Activated CD4-positive, alpha-beta T cell treated with anti-CD3 and anti-CD28 coated beads, Interleukin-2, amount 10 ng/mL, durations not matched to agents 24 days and 14 days (primary cell): ENCODE measurements around the gene GRID1. TPM values are rescaled to one million over a fixed set of nuclear protein-coding genes. Genes with fewer than 3 reads are reported as not detected.

ENCODE experiments used
- DNase-seq: peaks from one replicate; pipeline ENCODE4 v3.0.0; 2022
- H3K27ac Mint-ChIP-seq: one replicate; pipeline ENCODE4 v1.8.0; 2022; ENCODE audit warnings: mild to moderate bottlenecking, mixed read lengths
- H3K27me3 Mint-ChIP-seq: one replicate; pipeline ENCODE4 v1.8.0; 2022; ENCODE audit warnings: mixed read lengths
- H3K36me3 Mint-ChIP-seq: one replicate; pipeline ENCODE4 v1.8.0; 2022; ENCODE audit warnings: low read depth, mild to moderate bottlenecking, mixed read lengths
- H3K4me1 Mint-ChIP-seq: one replicate; pipeline ENCODE4 v1.8.0; 2021; ENCODE audit warnings: mixed read lengths
- H3K4me3 Mint-ChIP-seq: one replicate; pipeline ENCODE4 v1.8.0; 2022; ENCODE audit warnings: mild to moderate bottlenecking, moderate library complexity, mixed read lengths
- H3K9me3 Mint-ChIP-seq: one replicate; pipeline ENCODE4 v1.8.0; 2021; ENCODE audit warnings: mixed read lengths
- intact Hi-C: fragments of 100-400 bp; cut with micrococcal nuclease; formaldehyde crosslinking; loops from one replicate; pipeline ENCODE4 v1.15.1; 2023
- total RNA-seq: library from RNA; stranded (reverse); gene quantifications from 2 replicates; pipeline ENCODE4 v1.2.3, GENCODE V29; 2022

The GRID1 gene
- total RNA-seq, 1 donor from 2014 or later: not detected

GRCh38 chr10:86064931-86065662 lies 301.5 kb downstream of the GRID1 start:
- DNase-seq: no peak
- H3K4me1 Mint-ChIP-seq: no peaks in the 10 kb centered on the region
- H3K27me3 Mint-ChIP-seq: peaks cover 2% of the 10 kb centered on the region
- no peak overlapping the region for H3K4me3 Mint-ChIP-seq
- H3K36me3 Mint-ChIP-seq: no peaks in the 10 kb centered on the region
- H3K27ac Mint-ChIP-seq: no peak overlapping the region
- H3K9me3 Mint-ChIP-seq: no peaks in the 10 kb centered on the region
- intact Hi-C loops: no loop called here

GRCh38 chr10:86064219-86064618 lies 302.4 kb downstream of the GRID1 start:
- no peak overlapping the region for H3K27ac Mint-ChIP-seq
- H3K4me3 Mint-ChIP-seq: no peak overlapping the region

GRCh38 chr10:86063341-86063740 lies 303.3 kb downstream of the GRID1 start:
- Mint-ChIP-seq H3K27me3 (peaks cover 2% of the 10 kb centered on the region), H3K9me3 (no peaks in the 10 kb centered on the region), H3K4me3 (no peak overlapping the region), H3K4me1 (no peaks in the 10 kb centered on the region), H3K27ac (no peak overlapping the region), H3K36me3 (no peaks in the 10 kb centered on the region)
- no peak for DNase-seq
- intact Hi-C loops: no loop called here

More at GRCh38 chr10:86064219-86064618, 302.4 kb downstream of the GRID1 start:
- Mint-ChIP-seq H3K36me3 (no peaks in the 10 kb centered on the region), H3K9me3 (no peaks in the 10 kb centered on the region), H3K4me1 (no peaks in the 10 kb centered on the region), H3K27me3 (peaks cover 2% of the 10 kb centered on the region)
- intact Hi-C loops: no loop called here
- no peak for DNase-seq

GRCh38 chr10:86062647-86063145 lies 303.9 kb downstream of the GRID1 start:
- Mint-ChIP-seq H3K36me3 (no peaks in the 10 kb centered on the region), H3K4me1 (no peaks in the 10 kb centered on the region), H3K4me3 (no peak overlapping the region), H3K27ac (no peak overlapping the region), H3K27me3 (peaks cover 2% of the 10 kb centered on the region), H3K9me3 (no peaks in the 10 kb centered on the region)
- intact Hi-C loops: no loop called here
- DNase-seq: no peak

DNA sequence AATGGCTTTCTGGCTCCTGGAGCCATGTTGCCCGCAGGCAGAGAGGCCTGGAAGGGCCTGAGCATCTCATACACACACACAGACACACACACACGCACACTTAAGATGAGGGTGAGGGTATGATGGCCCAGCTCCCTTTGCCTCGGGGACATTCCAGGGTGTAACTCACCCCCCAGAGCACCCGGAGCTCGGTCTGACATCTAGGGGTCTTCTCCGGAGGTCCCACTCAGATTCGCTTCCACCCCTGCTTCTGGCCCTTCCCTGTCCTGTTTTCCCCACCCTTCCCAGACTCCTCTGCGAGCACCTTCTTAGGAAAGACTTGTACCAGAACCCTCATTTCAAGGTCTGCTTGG lies 304.4 kb downstream of the GRID1 start:
- DNase-seq: no peak
- Mint-ChIP-seq H3K27me3 (peaks cover 2% of the 10 kb centered on the region), H3K27ac (no peak overlapping the region), H3K9me3 (no peaks in the 10 kb centered on the region), H3K36me3 (no peaks in the 10 kb centered on the region), H3K4me1 (no peaks in the 10 kb centered on the region), H3K4me3 (no peak overlapping the region)
- intact Hi-C loops: no loop called here

GRCh38 chr10:86061278-86062197 lies 305.1 kb downstream of the GRID1 start:
- H3K27me3 Mint-ChIP-seq: peaks cover 2% of the 10 kb centered on the region

DNA sequence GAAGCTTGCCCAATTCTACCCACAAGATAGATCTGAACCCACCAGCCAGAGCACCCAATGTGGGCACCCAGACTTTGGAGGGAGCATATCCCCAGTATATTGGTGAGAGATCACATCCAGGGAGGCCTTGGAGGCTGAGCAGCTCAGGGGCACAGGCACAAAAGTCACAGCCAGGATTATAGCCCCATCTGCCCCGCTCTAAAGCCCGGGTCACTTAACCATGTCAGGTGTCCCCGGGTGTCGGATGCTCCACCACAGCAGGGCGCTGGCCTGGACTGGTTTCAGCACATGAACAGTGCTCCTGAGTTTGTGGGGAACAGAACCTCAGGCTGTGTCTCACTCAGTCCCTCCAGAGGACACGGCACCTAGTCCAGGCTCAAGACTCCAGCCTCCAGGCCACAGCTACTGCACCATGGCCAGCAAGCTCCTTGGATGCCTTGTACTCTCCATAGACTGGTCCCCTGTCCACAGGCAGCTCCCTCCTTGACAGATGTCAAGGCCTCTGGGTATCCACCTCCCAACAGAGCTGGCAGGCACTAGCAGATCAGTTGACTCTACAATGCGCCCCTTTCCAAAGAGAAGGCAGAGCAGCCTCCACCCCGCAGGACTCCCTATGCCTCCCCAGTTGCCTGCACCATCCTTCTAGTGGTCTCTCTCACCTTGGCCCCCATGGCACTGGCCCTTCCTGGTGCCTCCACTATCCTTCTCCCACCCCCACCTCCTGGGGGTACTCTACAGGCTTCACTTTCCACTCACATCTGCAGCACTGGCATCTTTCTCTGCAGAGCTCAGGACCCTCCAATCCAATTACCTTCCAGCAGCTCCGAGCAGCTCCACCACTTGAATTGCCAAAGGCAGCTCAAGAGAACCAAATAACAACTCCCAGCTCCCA lies 306.0 kb downstream of the GRID1 start:
- no peaks in the 10 kb centered on the region for H3K4me1 Mint-ChIP-seq
- H3K4me3 Mint-ChIP-seq: no peak overlapping the region
- no peak overlapping the region for H3K27ac Mint-ChIP-seq
- no peak for DNase-seq
- peaks cover 4% of the 10 kb centered on the region for H3K27me3 Mint-ChIP-seq
- H3K9me3 Mint-ChIP-seq: no peaks in the 10 kb centered on the region
- no peaks in the 10 kb centered on the region for H3K36me3 Mint-ChIP-seq
- intact Hi-C loops: no loop called here

More at GRCh38 chr10:86061278-86062197, 305.1 kb downstream of the GRID1 start:
- intact Hi-C loops: no loop called here
- no peak overlapping the region for H3K27ac Mint-ChIP-seq
- no peak overlapping the region for H3K4me3 Mint-ChIP-seq
- no peaks in the 10 kb centered on the region for H3K36me3 Mint-ChIP-seq
- DNase-seq: no peak
- no peaks in the 10 kb centered on the region for H3K4me1 Mint-ChIP-seq
- no peaks in the 10 kb centered on the region for H3K9me3 Mint-ChIP-seq

- H3K36me3 Mint-ChIP-seq: no peaks in the 10 kb centered on the region
- no peak for DNase-seq
- H3K27me3 Mint-ChIP-seq: peaks cover 6% of the 10 kb centered on the region
- H3K9me3 Mint-ChIP-seq: no peaks in the 10 kb centered on the region
- no peak overlapping the region for H3K27ac Mint-ChIP-seq
- no peaks in the 10 kb centered on the region for H3K4me1 Mint-ChIP-seq
- intact Hi-C loops: no loop called here
- no peak overlapping the region for H3K4me3 Mint-ChIP-seq
These were observed 306.7 kb downstream of the GRID1 start for GRCh38 chr10:86059892-86060291.

DNA sequence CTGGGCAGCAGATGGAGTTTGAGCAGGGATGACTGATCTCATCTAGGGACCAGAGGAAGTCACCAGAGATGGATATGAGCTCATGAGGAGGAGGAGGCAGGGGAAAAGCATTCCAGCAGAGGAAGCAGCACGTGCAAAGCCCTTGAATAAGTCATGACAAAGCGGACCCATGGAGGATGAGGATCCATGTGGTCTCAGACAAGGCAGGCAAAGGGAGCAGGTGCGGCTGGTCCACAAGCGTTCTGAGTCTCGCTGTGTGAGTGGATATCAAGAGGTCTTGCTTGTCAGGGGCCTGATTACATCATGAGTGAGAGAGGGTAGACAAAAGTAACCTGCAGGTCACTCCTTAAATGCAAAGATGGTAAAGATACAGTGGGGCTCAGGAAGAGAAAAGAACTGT lies 307.6 kb downstream of the GRID1 start:
- no peak overlapping the region for H3K27ac Mint-ChIP-seq
- no peaks in the 10 kb centered on the region for H3K9me3 Mint-ChIP-seq
- H3K4me1 Mint-ChIP-seq: no peaks in the 10 kb centered on the region
- H3K4me3 Mint-ChIP-seq: no peak overlapping the region
- intact Hi-C loops: no loop called here
- H3K27me3 Mint-ChIP-seq: peaks cover 6% of the 10 kb centered on the region
- H3K36me3 Mint-ChIP-seq: no peaks in the 10 kb centered on the region
- no peak for DNase-seq

DNA sequence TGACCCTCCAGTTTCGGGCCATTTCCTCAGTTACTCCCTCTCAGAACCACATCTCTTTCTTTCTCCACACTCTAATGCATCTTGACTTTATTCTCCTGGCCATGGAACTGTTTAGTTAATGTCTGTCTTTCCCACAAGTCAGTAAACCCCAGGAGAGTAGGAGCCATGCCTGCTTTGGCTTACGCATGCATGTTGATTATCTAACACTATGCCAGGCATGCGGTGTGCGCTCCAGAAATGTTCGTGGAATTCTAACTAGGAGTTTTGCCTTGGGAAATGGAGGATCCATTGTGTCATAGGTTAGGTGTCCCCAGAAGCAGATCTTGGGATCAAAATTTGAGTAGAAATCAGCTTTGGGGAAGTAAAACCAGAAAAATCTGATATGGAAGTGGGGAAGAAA lies 308.9 kb downstream of the GRID1 start:
- peaks cover 6% of the 10 kb centered on the region for H3K27me3 Mint-ChIP-seq
- intact Hi-C loops: no loop called here
- H3K4me3 Mint-ChIP-seq: no peak overlapping the region
- DNase-seq: no peak
- no peaks in the 10 kb centered on the region for H3K4me1 Mint-ChIP-seq
- H3K27ac Mint-ChIP-seq: no peak overlapping the region
- H3K9me3 Mint-ChIP-seq: no peaks in the 10 kb centered on the region
- no peaks in the 10 kb centered on the region for H3K36me3 Mint-ChIP-seq

GRCh38 chr10:86056672-86057071 lies 309.9 kb downstream of the GRID1 start:
- Mint-ChIP-seq H3K9me3 (no peaks in the 10 kb centered on the region), H3K27me3 (peaks cover 6% of the 10 kb centered on the region), H3K4me1 (no peaks in the 10 kb centered on the region), H3K27ac (no peak overlapping the region), H3K36me3 (no peaks in the 10 kb centered on the region), H3K4me3 (no peak overlapping the region)
- intact Hi-C loops: no loop called here
- DNase-seq: no peak

GRCh38 chr10:86055928-86056327 lies 310.7 kb downstream of the GRID1 start:
- intact Hi-C loops: no loop called here
- no peaks in the 10 kb centered on the region for H3K36me3 Mint-ChIP-seq
- H3K27me3 Mint-ChIP-seq: peaks cover 6% of the 10 kb centered on the region
- H3K27ac Mint-ChIP-seq: no peak overlapping the region
- no peaks in the 10 kb centered on the region for H3K9me3 Mint-ChIP-seq
- DNase-seq: no peak
- no peaks in the 10 kb centered on the region for H3K4me1 Mint-ChIP-seq
- no peak overlapping the region for H3K4me3 Mint-ChIP-seq

DNA sequence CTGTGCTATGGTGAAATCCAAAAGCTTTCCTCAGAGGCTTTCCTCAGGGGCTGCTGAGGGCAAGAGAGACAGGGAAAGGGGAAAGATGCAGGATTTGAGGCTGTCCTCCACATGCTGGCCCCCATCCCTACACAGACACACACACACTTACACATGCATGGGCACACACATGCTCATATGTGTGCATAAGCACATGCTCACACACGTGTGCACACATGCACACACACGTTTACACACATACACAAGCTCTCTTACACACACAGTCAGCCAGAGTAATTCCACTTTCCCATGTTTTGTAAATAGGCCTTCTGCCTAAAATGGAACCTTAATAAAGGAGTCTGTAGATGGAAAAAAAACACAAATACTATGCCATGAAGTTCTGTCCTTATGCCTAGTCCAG lies 312.9 kb downstream of the GRID1 start:
- intact Hi-C loops: no loop called here
- H3K4me1 Mint-ChIP-seq: no peaks in the 10 kb centered on the region
- H3K36me3 Mint-ChIP-seq: no peaks in the 10 kb centered on the region
- H3K4me3 Mint-ChIP-seq: no peak overlapping the region
- DNase-seq: no peak
- H3K9me3 Mint-ChIP-seq: no peaks in the 10 kb centered on the region
- peaks cover 9% of the 10 kb centered on the region for H3K27me3 Mint-ChIP-seq
- no peak overlapping the region for H3K27ac Mint-ChIP-seq
